Astrocyte (in vitro differentiated cells and primary cell): ENCODE data around the gene PRDM8. TPM values are rescaled to one million over a fixed set of nuclear protein-coding genes. Genes with fewer than 3 reads are reported as not detected.

ENCODE experiments used
- DNase-seq: peaks from one replicate; pipeline ENCODE4 v3.0.0-alpha.2; 2010; ENCODE audit warnings: low read depth
- FAIRE-seq: peaks from 2 replicates; lab custom pipeline; 2011; peaks lifted over from hg19 to GRCh38; lab: Jason Lieb, UNC
- H2AFZ ChIP-seq: 2 replicates; pipeline ENCODE4 v1.6.0; 2012; ENCODE audit warnings: low read depth, low read length, inconsistent platforms
- H3K27ac ChIP-seq: 2 replicates; pipeline ENCODE4 v1.5.1; 2011; ENCODE audit warnings: low read depth, low read length, inconsistent platforms
- H3K27me3 ChIP-seq: 2 replicates; pipeline ENCODE4 v1.6.0; 2011; ENCODE audit warnings: low read length, inconsistent platforms; ENCODE audit not compliant: insufficient read depth
- H3K36me3 ChIP-seq: 2 replicates; pipeline ENCODE4 v1.5.1; 2011; ENCODE audit warnings: low read length, inconsistent platforms; ENCODE audit not compliant: insufficient read depth
- H3K4me1 ChIP-seq: 2 replicates; pipeline ENCODE4 v1.5.1; 2011; ENCODE audit warnings: low read length, inconsistent platforms; ENCODE audit not compliant: insufficient read depth
- H3K4me2 ChIP-seq: 2 replicates; pipeline ENCODE4 v1.6.0; 2012; ENCODE audit warnings: low read length, inconsistent platforms
- H3K4me3 ChIP-seq: 2 replicates; pipeline ENCODE4 v1.5.1; 2011; ENCODE audit warnings: low read depth, mild to moderate bottlenecking, low read length, inconsistent platforms; ENCODE audit not compliant: insufficient read depth
- H3K79me2 ChIP-seq: 2 replicates; pipeline ENCODE4 v1.6.0; 2012; ENCODE audit warnings: mild to moderate bottlenecking, low read length, inconsistent platforms; ENCODE audit not compliant: insufficient read depth
- H3K9ac ChIP-seq: 2 replicates; pipeline ENCODE4 v1.6.0; 2012; ENCODE audit warnings: mild to moderate bottlenecking, low read length, inconsistent platforms
- H3K9me3 ChIP-seq: 2 replicates; pipeline ENCODE4 v1.5.1; 2012; ENCODE audit warnings: low read depth, mild to moderate bottlenecking, low read length, inconsistent platforms; ENCODE audit not compliant: insufficient read depth
- H4K20me1 ChIP-seq: 2 replicates; pipeline ENCODE4 v1.6.0; 2012; ENCODE audit warnings: low read length, inconsistent platforms; ENCODE audit not compliant: insufficient read depth
- H3K27ac Mint-ChIP-seq: one replicate; pipeline ENCODE4 v1.8.0; 2021; ENCODE audit warnings: mild to moderate bottlenecking, mixed read lengths; ENCODE audit not compliant: unreplicated experiment
- H3K27me3 Mint-ChIP-seq: one replicate; pipeline ENCODE4 v1.8.0; 2021; ENCODE audit warnings: low read depth, mixed read lengths; ENCODE audit not compliant: unreplicated experiment
- H3K36me3 Mint-ChIP-seq: one replicate; pipeline ENCODE4 v1.8.0; 2021; ENCODE audit warnings: low read depth, mixed read lengths; ENCODE audit not compliant: unreplicated experiment
- H3K4me1 Mint-ChIP-seq: one replicate; pipeline ENCODE4 v1.8.0; 2021; ENCODE audit warnings: low read depth, mixed read lengths; ENCODE audit not compliant: unreplicated experiment
- H3K4me3 Mint-ChIP-seq: one replicate; pipeline ENCODE4 v1.8.0; 2021; ENCODE audit warnings: mild to moderate bottlenecking, moderate library complexity, mixed read lengths; ENCODE audit not compliant: unreplicated experiment
- H3K9me3 Mint-ChIP-seq: one replicate; pipeline ENCODE4 v1.8.0; 2021; ENCODE audit warnings: mild to moderate bottlenecking, mixed read lengths; ENCODE audit not compliant: unreplicated experiment
- EZH2 ChIP-seq: IDR thresholded peaks from 2 replicates; pipeline ENCODE4 v1.6.1; 2012; ENCODE audit warnings: mild to moderate bottlenecking, low read length, inconsistent platforms; ENCODE audit not compliant: insufficient read depth
- total RNA-seq: library from RNA; stranded (reverse); gene quantifications from 2 replicates; pipeline ENCODE4 v1.2.1, GENCODE V29; 2021
- TF ChIP-seq, protein P1 (sequence below): IDR thresholded peaks from 2 replicates; pipeline ENCODE4 v1.5.1; 2011; ENCODE audit warnings: low read depth, mild to moderate bottlenecking, inconsistent platforms, low read length, moderate library complexity; ENCODE audit not compliant: insufficient read depth

PRDM8 gene
- total RNA-seq, 1 donor from 2014 or later = 0.25 TPM

DNA sequence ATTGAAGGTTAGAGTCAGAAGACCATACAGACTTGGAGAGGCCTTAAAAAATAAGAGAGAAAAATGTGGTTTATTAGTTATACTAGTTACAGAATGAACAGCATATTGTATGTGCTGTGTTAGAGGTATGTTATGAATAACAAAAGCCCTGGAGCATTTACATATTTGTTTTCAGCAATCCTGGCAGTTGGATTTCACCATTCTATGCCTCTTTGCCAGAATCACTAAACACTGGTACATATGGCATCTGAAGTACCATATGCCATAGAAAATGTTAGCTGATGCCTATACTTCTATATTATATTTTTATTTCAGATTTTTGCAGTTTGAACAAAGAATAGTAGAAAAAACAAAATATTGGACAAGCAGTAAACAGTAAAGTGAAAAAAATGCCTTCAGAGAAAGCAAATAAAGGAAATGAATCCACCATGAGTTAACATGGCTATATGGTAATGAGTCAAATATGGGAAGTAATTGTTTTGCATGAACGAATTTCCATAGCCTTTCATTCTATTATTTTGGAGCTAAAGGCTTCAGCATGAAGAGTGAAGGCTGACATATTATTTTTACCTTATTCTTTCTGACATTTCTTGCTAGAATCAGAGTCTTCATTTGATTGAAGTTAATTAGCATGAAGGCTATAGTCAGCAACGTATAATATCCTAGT, 41.9 kb upstream of the PRDM8 start:
- no peaks in the 10 kb centered on the region for H3K4me1 ChIP-seq
- no peak overlapping the region for H3K27ac ChIP-seq
- no peak overlapping the region for H3K4me3 Mint-ChIP-seq
- H2AFZ ChIP-seq = no peak overlapping the region
- no peaks in the 10 kb centered on the region for H4K20me1 ChIP-seq
- H3K4me2 ChIP-seq = no peak overlapping the region
- no peaks in the 10 kb centered on the region for H3K27me3 Mint-ChIP-seq
- no peak overlapping the region for H3K9ac ChIP-seq
- DNase-seq = no peak
- TF ChIP-seq EZH2 = no peak
- TF ChIP-seq, protein P1, sequence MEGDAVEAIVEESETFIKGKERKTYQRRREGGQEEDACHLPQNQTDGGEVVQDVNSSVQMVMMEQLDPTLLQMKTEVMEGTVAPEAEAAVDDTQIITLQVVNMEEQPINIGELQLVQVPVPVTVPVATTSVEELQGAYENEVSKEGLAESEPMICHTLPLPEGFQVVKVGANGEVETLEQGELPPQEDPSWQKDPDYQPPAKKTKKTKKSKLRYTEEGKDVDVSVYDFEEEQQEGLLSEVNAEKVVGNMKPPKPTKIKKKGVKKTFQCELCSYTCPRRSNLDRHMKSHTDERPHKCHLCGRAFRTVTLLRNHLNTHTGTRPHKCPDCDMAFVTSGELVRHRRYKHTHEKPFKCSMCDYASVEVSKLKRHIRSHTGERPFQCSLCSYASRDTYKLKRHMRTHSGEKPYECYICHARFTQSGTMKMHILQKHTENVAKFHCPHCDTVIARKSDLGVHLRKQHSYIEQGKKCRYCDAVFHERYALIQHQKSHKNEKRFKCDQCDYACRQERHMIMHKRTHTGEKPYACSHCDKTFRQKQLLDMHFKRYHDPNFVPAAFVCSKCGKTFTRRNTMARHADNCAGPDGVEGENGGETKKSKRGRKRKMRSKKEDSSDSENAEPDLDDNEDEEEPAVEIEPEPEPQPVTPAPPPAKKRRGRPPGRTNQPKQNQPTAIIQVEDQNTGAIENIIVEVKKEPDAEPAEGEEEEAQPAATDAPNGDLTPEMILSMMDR = no peak
- no peak overlapping the region for H3K27ac Mint-ChIP-seq
- H3K36me3 Mint-ChIP-seq = no peaks in the 10 kb centered on the region
- H3K36me3 ChIP-seq = no peaks in the 10 kb centered on the region
- no peaks in the 10 kb centered on the region for H3K9me3 ChIP-seq
- peaks cover 3% of the 10 kb centered on the region for H3K9me3 Mint-ChIP-seq
- H3K4me3 ChIP-seq = no peak overlapping the region
- no peaks in the 10 kb centered on the region for H3K4me1 Mint-ChIP-seq
- no peak for FAIRE-seq
- no peaks in the 10 kb centered on the region for H3K79me2 ChIP-seq
- H3K27me3 ChIP-seq = no peaks in the 10 kb centered on the region

DNA sequence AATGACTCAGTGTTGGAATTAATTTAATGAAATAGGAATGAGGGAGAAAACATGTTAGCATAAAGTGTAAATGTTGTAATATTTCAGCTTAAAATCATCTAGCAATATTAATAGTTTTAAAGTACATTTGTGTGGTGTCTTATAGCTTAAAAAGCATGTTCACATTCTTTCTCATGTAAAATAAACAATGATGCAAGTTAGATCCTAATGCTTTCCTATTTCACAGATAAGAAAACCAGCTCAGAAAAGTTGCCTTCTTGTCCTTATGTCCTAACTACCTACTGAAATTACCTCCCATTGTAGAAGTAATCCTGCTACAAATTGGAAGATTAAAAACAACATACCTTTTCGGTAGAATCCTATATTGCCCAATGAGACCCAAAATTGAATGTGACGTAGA, 40.9 kb upstream of the PRDM8 start:
- Mint-ChIP-seq H3K9me3 (peaks cover 3% of the 10 kb centered on the region), H3K27ac (no peak overlapping the region), H3K27me3 (no peaks in the 10 kb centered on the region), H3K4me1 (no peaks in the 10 kb centered on the region), H3K36me3 (no peaks in the 10 kb centered on the region), H3K4me3 (no peak overlapping the region)
- Histone ChIP-seq H3K4me1 (no peaks in the 10 kb centered on the region), H3K9me3 (no peaks in the 10 kb centered on the region), H4K20me1 (no peaks in the 10 kb centered on the region), H3K27me3 (no peaks in the 10 kb centered on the region), H3K4me3 (no peak overlapping the region), H3K4me2 (no peak overlapping the region), H3K27ac (no peak overlapping the region), H2AFZ (no peak overlapping the region), H3K36me3 (no peaks in the 10 kb centered on the region), H3K79me2 (no peaks in the 10 kb centered on the region), H3K9ac (no peak overlapping the region)
- no peak for FAIRE-seq
- DNase-seq = no peak
- TF ChIP-seq, protein P1 = no peak
- no peak for TF ChIP-seq EZH2

DNA sequence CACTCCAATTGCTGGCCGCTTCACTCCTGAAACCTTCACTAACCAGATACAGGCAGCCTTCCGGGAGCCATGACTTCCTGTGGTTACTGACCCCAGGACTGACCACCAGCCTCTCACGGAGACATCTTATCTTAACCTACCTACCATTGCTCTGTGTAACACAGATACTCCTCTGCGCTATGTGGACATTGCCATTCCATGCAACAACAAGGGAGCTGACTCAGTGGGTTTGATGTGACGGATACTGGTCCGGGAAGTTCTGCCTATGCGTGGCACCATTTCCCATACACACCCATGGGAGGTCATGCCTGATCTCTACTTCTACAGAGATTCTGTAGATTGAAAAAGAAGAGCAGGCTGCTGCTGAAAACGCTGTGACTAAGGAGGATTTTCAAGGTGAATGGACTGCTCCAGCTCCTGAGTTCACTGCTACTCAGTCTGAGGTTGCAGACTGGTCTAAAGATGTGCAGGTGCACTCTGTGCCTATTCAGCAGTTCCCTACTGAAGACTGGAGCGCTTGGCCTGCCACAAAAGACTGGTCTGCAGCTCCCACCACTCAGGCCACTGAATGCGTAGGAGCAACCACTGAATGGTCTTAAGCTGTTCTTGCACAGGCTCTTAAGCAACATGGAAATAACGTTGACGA, 35.8 kb upstream of the PRDM8 start:
- H2AFZ ChIP-seq = no peak overlapping the region
- no peak overlapping the region for H3K4me3 ChIP-seq
- DNase-seq (no peak), FAIRE-seq (no peak)
- H3K9me3 ChIP-seq = no peaks in the 10 kb centered on the region
- H3K4me1 ChIP-seq = no peaks in the 10 kb centered on the region
- H3K36me3 Mint-ChIP-seq = no peaks in the 10 kb centered on the region
- TF ChIP-seq, protein P1 = no peak
- TF ChIP-seq EZH2 = no peak
- no peak overlapping the region for H3K27ac ChIP-seq
- H3K79me2 ChIP-seq = no peaks in the 10 kb centered on the region
- no peak overlapping the region for H3K9ac ChIP-seq
- no peaks in the 10 kb centered on the region for H3K4me1 Mint-ChIP-seq
- no peaks in the 10 kb centered on the region for H3K27me3 ChIP-seq
- no peak overlapping the region for H3K4me2 ChIP-seq
- H3K4me3 Mint-ChIP-seq = no peak overlapping the region
- no peaks in the 10 kb centered on the region for H3K27me3 Mint-ChIP-seq
- H3K27ac Mint-ChIP-seq = no peak overlapping the region
- H3K36me3 ChIP-seq = no peaks in the 10 kb centered on the region
- no peaks in the 10 kb centered on the region for H4K20me1 ChIP-seq
- peaks cover 4% of the 10 kb centered on the region for H3K9me3 Mint-ChIP-seq
